Measurements from ENCODE around the gene IFT122.

The IFT122 gene

DNA sequence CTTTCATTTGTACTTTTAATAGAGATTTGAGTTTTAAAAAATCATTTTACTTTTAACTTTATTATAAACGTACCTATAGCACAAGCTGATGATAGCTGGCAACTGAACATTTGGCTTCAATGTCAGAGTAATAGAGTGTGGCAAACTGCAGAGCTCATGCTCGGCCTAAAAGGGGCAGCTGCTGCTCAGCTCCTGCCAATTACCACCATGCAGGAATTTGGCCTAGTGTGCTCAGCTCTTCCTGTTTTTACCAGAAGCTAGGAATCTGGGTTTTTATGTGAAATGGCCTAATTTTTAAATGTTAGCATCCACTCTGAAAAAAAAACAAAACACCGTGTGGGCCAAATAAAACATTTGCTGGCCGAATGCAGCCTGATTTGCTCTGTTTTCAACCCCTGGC, 1.8 kb downstream of the IFT122 start:
- no peak overlapping the region for H3K9ac ChIP-seq (ENCODE audit: low read depth, low read length)
- no peak overlapping the region; the same call in 1 of the 2 replicates for H3K4me3 ChIP-seq (ENCODE audit: low read depth, low read length)
- H3K27me3 ChIP-seq (ENCODE audit: control insufficient read depth, insufficient read depth, low read length): no peaks in the 10 kb centered on the region
- peak overlapping the region; percentile 39 for H3K27ac ChIP-seq (ENCODE audit: low read depth, low read length)
- H3K36me3 ChIP-seq (ENCODE audit: control insufficient read depth, insufficient read depth, low read length): peaks cover 15% of the 10 kb centered on the region
- H3K9me3 ChIP-seq (ENCODE audit: control insufficient read depth, insufficient read depth, low read length): no peaks in the 10 kb centered on the region
- peaks cover 20% of the 10 kb centered on the region for H3K4me1 ChIP-seq (ENCODE audit: control insufficient read depth, insufficient read depth, low read length)

DNA sequence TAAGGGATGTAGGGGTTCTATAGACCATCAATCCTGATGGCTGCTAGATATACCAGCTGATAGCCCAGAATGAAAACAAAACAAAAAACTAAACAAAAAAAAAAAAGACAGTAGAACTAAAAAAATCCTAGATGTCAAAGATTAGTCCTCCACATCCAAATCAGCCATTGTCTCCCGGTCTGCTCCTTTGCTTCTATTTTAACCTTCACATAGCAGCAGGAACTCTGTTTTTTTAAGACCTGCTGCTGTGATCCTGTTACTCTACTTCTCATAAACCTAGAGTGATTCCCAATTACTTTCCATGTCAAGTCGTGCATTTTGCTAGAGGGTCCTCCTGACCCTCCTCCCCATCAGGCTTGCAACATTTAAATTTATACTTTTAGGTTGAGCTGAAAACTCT, 2.5 kb downstream of the IFT122 start:
- H3K4me3 ChIP-seq (ENCODE audit: low read depth, low read length): no peak overlapping the region
- H3K9me3 ChIP-seq (ENCODE audit: control insufficient read depth, insufficient read depth, low read length): no peaks in the 10 kb centered on the region
- H3K4me1 ChIP-seq (ENCODE audit: control insufficient read depth, insufficient read depth, low read length): peaks cover 24% of the 10 kb centered on the region
- H3K9ac ChIP-seq (ENCODE audit: low read depth, low read length): no peak overlapping the region
- H3K36me3 ChIP-seq (ENCODE audit: control insufficient read depth, insufficient read depth, low read length): peaks cover 8% of the 10 kb centered on the region
- H3K27me3 ChIP-seq (ENCODE audit: control insufficient read depth, insufficient read depth, low read length): no peaks in the 10 kb centered on the region
- H3K27ac ChIP-seq (ENCODE audit: low read depth, low read length): no peak overlapping the region

DNA sequence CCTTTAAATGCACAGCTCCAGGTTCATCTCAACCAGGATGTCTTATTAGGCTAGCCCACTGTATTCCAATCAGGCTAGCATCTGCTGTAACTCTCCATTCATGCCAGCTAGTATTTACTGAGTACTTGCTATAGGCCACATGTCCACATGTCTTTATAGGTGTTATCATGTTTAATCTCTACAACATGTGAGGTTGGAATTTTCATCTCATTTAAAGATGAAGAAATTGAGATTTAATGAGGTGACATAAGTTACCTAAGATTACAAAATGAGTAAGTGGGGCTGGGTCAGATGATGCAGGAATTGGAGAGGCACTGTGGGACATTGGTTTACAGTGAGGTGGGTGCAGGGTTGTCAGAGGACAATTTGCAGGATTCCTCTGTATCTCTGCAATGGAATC, 2.9 kb downstream of the IFT122 start:
- H3K4me1 ChIP-seq (ENCODE audit: control insufficient read depth, insufficient read depth, low read length): peaks cover 27% of the 10 kb centered on the region
- no peaks in the 10 kb centered on the region for H3K9me3 ChIP-seq (ENCODE audit: control insufficient read depth, insufficient read depth, low read length)
- peaks cover 3% of the 10 kb centered on the region for H3K36me3 ChIP-seq (ENCODE audit: control insufficient read depth, insufficient read depth, low read length)
- H3K27me3 ChIP-seq (ENCODE audit: control insufficient read depth, insufficient read depth, low read length): no peaks in the 10 kb centered on the region
- H3K9ac ChIP-seq (ENCODE audit: low read depth, low read length): no peak overlapping the region
- no peak overlapping the region for H3K4me3 ChIP-seq (ENCODE audit: low read depth, low read length)
- H3K27ac ChIP-seq (ENCODE audit: low read depth, low read length): no peak overlapping the region

DNA sequence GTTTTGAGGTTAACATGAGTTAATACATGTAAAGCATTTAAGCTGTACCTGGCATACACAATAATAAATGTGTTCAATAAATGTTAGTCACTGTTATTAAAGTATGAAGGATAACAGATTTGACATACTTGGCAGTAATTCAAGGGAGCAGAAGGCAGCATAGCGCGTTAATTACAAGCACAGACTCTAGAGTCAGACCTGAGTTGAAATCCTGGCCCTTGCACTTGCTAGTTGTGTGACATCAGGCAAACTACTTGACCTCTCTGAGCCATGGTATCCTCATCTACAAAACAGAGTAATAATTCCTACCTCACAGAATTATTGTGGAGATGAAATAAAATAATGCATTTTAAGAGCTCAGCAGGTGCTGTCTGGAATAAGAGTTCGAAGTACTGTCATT, 5.4 kb downstream of the IFT122 start:
- H3K9me3 ChIP-seq (ENCODE audit: control insufficient read depth, insufficient read depth, low read length): no peaks in the 10 kb centered on the region
- no peaks in the 10 kb centered on the region for H3K36me3 ChIP-seq (ENCODE audit: control insufficient read depth, insufficient read depth, low read length)
- H3K4me1 ChIP-seq (ENCODE audit: control insufficient read depth, insufficient read depth, low read length): peaks cover 42% of the 10 kb centered on the region
- H3K9ac ChIP-seq (ENCODE audit: low read depth, low read length): no peak overlapping the region
- no peaks in the 10 kb centered on the region for H3K27me3 ChIP-seq (ENCODE audit: control insufficient read depth, insufficient read depth, low read length)
- no peak overlapping the region for H3K4me3 ChIP-seq (ENCODE audit: low read depth, low read length)
- H3K27ac ChIP-seq (ENCODE audit: low read depth, low read length): peak overlapping the region; percentile 17

DNA sequence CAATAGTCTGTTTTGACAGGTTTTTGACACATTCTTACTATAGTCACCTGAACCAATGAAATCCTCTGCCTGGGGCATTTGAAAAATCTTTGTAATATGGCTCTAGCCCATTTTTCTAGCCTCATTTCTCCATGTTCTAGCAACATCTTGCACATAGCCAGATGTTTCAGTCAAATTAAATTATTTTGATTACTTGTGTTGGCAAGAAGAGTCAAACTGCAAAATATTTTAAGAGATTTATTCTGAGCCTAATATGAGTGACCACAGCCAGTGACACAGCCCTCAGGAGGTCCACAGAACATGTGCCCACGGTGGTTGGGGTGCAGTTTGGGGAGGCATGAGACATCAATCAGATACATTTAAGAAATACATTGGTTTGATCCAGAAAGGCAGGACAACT, 6.9 kb downstream of the IFT122 start:
- peaks cover 33% of the 10 kb centered on the region for H3K4me1 ChIP-seq (ENCODE audit: control insufficient read depth, insufficient read depth, low read length)
- no peak overlapping the region for H3K4me3 ChIP-seq (ENCODE audit: low read depth, low read length)
- H3K27me3 ChIP-seq (ENCODE audit: control insufficient read depth, insufficient read depth, low read length): no peaks in the 10 kb centered on the region
- H3K27ac ChIP-seq (ENCODE audit: low read depth, low read length): peak overlapping the region; percentile 65
- peaks cover 5% of the 10 kb centered on the region; the same call in 1 of the 2 replicates for H3K36me3 ChIP-seq (ENCODE audit: control insufficient read depth, insufficient read depth, low read length)
- H3K9me3 ChIP-seq (ENCODE audit: control insufficient read depth, insufficient read depth, low read length): no peaks in the 10 kb centered on the region
- H3K9ac ChIP-seq (ENCODE audit: low read depth, low read length): no peak overlapping the region

DNA sequence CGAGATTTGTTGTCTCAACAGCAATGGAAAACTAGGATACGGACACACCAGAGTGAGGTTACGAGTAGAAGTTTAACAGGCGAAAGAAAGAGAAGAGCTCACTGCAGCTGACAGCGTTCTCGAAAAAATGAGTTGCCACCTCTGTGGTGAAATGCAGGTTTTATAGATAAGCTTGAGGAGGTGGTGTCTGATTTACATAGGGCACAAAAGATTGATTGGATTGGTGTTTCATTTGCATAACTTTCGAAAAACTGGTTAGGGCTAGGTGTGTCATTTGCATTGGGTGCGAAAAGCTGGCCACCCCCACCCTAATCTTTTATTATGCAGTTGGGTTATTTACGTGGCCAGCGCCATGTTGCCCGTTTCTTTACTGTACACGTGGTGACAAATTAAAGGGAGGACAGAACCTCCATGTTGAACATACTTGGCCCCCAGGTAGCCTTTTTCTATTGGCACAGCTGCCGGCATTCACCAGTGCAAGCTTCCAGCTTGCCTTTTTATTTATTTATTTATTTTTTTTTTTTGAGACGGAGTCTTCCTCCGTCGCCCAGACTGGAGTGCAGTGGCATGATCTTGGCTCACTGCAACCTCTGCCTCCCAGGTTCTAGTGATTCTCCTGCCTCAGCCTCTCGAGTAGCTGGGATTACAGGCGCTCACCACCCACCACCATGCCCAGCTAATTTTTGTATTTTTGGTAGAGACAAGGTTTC, 8.3 kb downstream of the IFT122 start:
- Histone ChIP-seq H3K9ac (ENCODE audit: low read depth, low read length) (0 out of 2 replicates have a peak overlapping the region, but pooled peaks have one; percentile 1), H3K27me3 (ENCODE audit: control insufficient read depth, insufficient read depth, low read length) (no peaks in the 10 kb centered on the region), H3K4me3 (ENCODE audit: low read depth, low read length) (peak overlapping the region; percentile 4; the same call in 1 of the 2 replicates), H3K36me3 (ENCODE audit: control insufficient read depth, insufficient read depth, low read length) (peaks cover 14% of the 10 kb centered on the region; the same call in 1 of the 2 replicates), H3K4me1 (ENCODE audit: control insufficient read depth, insufficient read depth, low read length) (peaks cover 27% of the 10 kb centered on the region), H3K9me3 (ENCODE audit: control insufficient read depth, insufficient read depth, low read length) (no peaks in the 10 kb centered on the region), H3K27ac (ENCODE audit: low read depth, low read length) (peak overlapping the region; percentile 65)

DNA sequence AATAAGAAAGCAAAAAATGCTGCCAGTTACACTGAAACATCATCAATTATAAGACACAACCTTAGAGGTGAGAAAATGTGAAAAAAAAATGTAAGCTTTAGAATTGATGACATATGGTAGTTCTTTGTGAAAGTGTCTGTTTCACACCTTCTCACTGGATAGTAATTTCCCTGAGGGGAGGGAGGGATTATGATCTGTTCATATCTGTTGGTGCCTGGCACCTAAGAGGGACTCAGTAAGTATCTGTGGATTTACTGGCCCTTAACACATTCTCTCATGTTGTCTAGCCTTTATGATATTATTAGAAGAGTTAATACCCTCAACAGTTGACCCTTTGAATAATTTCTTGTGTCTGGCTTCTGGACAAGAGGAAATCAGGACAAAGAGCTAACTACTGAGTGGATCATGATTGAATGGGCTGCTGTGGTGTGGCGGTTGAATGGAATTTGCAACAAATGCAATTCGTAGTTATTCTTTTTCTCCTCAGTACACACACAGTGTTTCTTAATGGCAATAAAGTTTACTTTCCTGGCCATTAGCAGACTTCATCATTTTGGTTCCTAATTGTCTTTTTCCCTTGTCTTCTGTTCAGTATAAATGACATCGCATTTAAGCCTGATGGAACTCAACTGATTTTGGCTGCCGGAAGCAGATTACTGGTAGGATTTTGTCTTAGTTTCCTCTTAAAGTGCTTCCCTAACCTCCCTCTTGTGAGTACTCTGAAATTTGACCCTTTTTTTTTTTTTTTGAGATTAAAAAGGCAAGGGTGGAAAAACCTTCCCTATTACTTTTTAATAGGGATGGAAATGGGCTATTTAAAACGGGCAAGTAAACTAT, 9.5 kb downstream of the IFT122 start:
- Histone ChIP-seq H3K27ac (ENCODE audit: low read depth, low read length) (peak overlapping the region; percentile 38), H3K9me3 (ENCODE audit: control insufficient read depth, insufficient read depth, low read length) (no peaks in the 10 kb centered on the region)

DNA sequence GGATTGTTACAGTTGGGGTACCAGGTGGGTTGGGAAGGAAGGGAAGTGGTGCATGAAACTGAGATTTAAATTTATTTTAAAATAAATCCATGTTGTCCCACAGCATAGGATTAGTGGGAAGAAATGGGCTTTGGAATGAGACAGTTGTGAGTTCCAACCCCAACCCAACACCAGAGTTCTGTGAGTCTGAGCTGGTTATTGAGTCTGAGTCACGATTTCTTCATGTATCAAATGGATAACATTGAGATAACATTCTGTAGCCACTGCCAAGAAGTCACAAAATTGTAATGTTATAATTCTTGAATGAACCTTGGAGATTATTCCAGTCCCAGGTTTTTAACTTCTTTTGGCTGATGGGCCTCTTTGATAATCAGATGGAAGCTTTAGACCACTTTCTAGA, 13.7 kb downstream of the IFT122 start:
- H3K27me3 ChIP-seq (ENCODE audit: control insufficient read depth, insufficient read depth, low read length): no peaks in the 10 kb centered on the region
- no peak overlapping the region for H3K4me3 ChIP-seq (ENCODE audit: low read depth, low read length)
- peaks cover 17% of the 10 kb centered on the region for H3K4me1 ChIP-seq (ENCODE audit: control insufficient read depth, insufficient read depth, low read length)
- H3K9me3 ChIP-seq (ENCODE audit: control insufficient read depth, insufficient read depth, low read length): no peaks in the 10 kb centered on the region
- H3K36me3 ChIP-seq (ENCODE audit: control insufficient read depth, insufficient read depth, low read length): peaks cover 24% of the 10 kb centered on the region; the same call in 1 of the 2 replicates
- H3K27ac ChIP-seq (ENCODE audit: low read depth, low read length): no peak overlapping the region
- H3K9ac ChIP-seq (ENCODE audit: low read depth, low read length): no peak overlapping the region

More for the DNA sequence above, 9.5 kb downstream of the IFT122 start:
- Histone ChIP-seq H3K27me3 (ENCODE audit: control insufficient read depth, insufficient read depth, low read length) (no peaks in the 10 kb centered on the region), H3K9ac (ENCODE audit: low read depth, low read length) (no peak overlapping the region), H3K36me3 (ENCODE audit: control insufficient read depth, insufficient read depth, low read length) (peaks cover 22% of the 10 kb centered on the region; the same call in 1 of the 2 replicates), H3K4me1 (ENCODE audit: control insufficient read depth, insufficient read depth, low read length) (peaks cover 27% of the 10 kb centered on the region), H3K4me3 (ENCODE audit: low read depth, low read length) (no peak overlapping the region)

DNA sequence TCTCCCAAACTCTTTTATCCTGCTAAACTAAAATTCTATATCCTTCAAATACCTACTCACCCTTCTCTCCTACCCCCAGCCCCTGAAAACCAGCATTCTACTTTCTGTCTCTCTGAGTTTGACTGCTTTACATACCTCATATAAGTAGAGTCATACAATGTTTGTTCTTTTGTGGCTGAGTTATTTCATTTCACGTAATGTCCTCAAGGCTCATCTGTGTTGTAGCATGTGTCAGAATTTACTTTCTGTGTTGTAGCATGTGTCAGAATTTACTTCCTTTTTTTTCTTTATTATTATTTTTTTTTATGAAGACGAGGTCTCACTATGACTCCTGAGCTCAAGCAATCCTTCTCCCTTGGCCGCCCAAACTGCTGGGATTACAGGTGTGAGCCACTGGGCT, 20.1 kb downstream of the IFT122 start:
- Histone ChIP-seq H3K4me3 (ENCODE audit: low read depth, low read length) (no peak overlapping the region), H3K9me3 (ENCODE audit: control insufficient read depth, insufficient read depth, low read length) (no peaks in the 10 kb centered on the region), H3K9ac (ENCODE audit: low read depth, low read length) (no peak overlapping the region), H3K4me1 (ENCODE audit: control insufficient read depth, insufficient read depth, low read length) (no peaks in the 10 kb centered on the region), H3K27ac (ENCODE audit: low read depth, low read length) (no peak overlapping the region), H3K36me3 (ENCODE audit: control insufficient read depth, insufficient read depth, low read length) (peaks cover 22% of the 10 kb centered on the region), H3K27me3 (ENCODE audit: control insufficient read depth, insufficient read depth, low read length) (no peaks in the 10 kb centered on the region)

DNA sequence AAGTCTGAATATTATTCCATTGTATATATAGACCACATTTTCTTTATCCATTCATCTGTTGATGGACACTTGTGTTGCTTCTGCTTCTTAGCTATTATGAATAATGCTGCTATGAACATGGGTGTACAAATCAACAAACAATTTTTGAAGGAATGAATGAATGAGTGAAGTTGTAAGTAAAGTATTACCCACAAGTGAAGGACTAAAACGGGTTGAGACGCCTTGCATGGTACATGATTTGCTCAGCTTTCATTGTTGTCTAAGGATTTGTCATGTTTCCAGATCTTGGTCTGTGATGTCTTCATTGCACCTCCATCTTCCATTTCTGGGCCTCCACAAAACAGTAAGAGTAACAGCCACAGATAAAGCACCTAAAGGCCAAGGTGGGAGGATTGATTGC, 20.5 kb downstream of the IFT122 start:
- Histone ChIP-seq H3K9ac (ENCODE audit: low read depth, low read length) (no peak overlapping the region), H3K27ac (ENCODE audit: low read depth, low read length) (no peak overlapping the region), H3K9me3 (ENCODE audit: control insufficient read depth, insufficient read depth, low read length) (no peaks in the 10 kb centered on the region)

DNA sequence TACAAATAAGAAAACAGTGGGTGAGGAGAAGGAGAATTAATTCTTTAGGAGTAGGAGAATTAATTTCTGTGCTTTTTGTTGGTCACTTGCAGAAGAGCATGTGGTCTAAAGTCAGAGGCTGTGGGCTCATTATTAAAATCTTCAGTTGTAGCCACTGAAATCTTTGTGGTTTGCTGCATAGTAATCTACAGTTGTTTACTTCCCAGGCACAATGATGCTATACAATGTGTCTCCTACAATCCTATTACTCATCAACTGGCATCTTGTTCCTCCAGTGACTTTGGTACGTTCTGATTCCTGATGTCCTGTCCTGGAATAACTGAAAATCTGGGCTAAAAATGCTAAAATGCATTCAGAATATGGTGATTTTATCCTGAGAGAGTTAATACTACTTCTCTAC, 21.0 kb downstream of the IFT122 start:
- Histone ChIP-seq H3K36me3 (ENCODE audit: control insufficient read depth, insufficient read depth, low read length) (peaks cover 23% of the 10 kb centered on the region), H3K9ac (ENCODE audit: low read depth, low read length) (no peak overlapping the region), H3K9me3 (ENCODE audit: control insufficient read depth, insufficient read depth, low read length) (no peaks in the 10 kb centered on the region), H3K4me1 (ENCODE audit: control insufficient read depth, insufficient read depth, low read length) (no peaks in the 10 kb centered on the region), H3K27me3 (ENCODE audit: control insufficient read depth, insufficient read depth, low read length) (no peaks in the 10 kb centered on the region), H3K4me3 (ENCODE audit: low read depth, low read length) (no peak overlapping the region), H3K27ac (ENCODE audit: low read depth, low read length) (peak overlapping the region; percentile 72)

More for the DNA sequence above, 20.5 kb downstream of the IFT122 start:
- Histone ChIP-seq H3K4me1 (ENCODE audit: control insufficient read depth, insufficient read depth, low read length) (no peaks in the 10 kb centered on the region), H3K4me3 (ENCODE audit: low read depth, low read length) (no peak overlapping the region), H3K27me3 (ENCODE audit: control insufficient read depth, insufficient read depth, low read length) (no peaks in the 10 kb centered on the region), H3K36me3 (ENCODE audit: control insufficient read depth, insufficient read depth, low read length) (peaks cover 23% of the 10 kb centered on the region)
